HG03571 (cell line): ENCODE results near the gene THOP1.

Experiments
- ATAC-seq: cut with Tn5 transposase; IDR thresholded peaks from one replicate; pipeline ENCODE4 v1.9.1; 2021; ENCODE audit not compliant: unreplicated experiment

Gene THOP1

DNA sequence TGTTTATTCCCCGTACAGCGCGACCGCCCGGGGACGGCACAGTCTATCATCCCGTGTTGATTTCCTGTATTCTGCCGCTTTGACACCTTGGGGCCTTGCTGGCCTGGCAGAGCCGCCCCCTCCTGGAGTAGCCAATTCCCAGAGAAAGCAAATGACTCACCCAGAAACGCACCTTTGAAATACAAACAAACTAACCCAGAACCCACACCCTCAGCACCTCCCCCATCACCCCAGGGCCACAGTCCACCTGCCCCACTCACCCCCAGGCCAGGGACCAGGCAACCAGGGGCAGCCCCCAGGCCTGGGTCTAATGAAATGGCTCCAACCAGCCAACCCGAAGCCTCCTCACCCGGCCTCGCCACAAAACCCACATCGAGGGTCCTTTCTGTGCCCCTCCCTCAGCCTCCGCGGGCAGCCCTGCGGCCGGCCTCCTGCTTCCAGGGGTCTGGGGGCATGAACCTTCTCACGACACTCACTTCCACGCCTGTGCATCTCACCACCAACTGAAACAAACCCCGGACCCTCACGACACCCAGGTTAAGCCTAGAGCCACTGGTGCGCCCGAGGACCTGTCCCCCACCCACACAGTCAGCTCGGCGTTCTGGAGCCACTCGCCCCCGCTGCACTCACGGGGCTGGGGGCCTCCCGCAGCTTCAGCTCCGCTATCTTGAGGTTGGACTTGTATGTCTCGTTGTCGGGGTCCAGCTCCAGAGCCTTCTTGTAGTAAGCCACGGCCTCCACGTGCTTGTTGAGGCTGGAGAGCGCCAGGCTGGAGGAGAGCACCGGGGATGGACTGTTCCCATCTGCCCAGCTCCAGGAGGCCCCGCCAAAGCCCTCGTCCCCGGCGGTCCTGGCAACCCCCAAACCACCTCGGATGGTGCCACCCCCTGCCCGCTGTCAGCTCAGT, 23.2 kb upstream of the THOP1 start:
- no peak for ATAC-seq

DNA sequence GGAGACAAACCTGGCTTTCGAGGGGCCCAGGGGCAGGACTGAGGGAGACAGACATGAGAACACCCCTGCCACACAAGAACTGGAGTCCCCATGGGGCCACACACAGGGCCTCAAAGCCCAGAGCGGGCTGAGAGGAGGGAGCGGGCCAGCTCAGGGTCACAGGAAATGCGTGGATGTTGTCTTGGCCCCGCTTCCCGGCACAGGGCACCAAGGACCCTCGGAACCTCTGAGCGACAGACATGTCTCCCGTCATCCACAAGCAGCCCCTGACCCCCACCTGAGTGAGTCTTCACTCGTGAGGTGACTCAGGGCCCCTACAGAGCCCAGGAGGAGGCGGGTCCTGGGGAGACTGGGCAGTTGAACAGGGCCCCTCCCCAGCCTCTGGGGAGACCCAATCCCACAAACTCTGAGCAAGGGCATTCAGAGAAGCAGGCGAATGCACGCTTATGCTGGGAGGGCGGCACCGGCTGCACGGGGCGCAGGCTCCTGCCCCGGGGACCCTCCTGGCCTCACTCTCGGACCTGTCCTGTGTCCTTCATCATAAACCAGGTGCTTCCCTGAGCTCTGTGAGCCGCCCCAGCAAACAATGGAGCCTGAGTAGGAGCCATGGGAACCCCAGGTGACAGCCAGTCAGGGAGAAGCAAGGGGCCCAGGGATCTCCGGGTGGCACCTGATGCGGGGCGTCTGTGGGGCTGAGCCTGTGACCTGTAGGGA, 22.4 kb upstream of the THOP1 start:
- ATAC-seq, result no peak

DNA sequence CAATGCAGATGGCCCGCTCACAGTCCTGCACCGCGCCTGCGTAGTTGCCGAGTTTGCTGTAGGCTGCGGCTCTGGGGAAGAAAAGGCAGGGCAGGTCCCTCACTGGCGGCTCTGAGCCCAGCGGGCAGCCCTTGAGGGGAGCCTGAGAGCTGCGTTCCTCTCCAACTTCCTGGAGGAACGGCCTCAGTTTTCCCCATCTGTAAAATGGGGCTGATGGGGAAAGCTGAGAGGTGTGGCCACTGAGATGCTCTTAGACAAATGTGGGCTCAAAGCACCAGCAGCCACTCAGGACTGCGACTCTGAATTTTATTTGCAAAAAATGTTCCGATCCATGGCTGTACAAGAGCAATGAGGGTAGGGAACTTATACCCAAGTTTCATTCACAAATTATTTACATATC, 21.6 kb upstream of the THOP1 start:
- ATAC-seq, result no peak

DNA sequence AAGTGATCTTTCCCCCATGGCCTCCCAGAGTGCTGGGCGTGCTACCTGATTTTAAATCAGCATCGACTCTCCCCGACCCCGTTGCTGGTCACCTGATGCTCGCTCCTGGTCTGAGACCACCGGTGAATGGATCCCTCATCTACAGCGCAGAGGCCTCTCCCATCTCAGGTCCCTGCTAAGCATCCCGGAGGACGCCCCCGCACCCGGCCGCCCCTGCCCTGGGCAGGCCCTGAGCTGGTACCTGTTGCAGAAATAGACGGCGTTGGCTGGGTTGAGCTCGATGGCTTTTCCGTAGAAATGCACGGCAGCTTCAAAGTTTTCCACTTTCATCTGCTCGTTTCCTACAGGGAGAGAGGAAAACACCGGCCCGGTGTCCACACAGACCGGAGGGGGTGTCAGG, 20.4 kb upstream of the THOP1 start:
- ATAC-seq, result no peak

DNA sequence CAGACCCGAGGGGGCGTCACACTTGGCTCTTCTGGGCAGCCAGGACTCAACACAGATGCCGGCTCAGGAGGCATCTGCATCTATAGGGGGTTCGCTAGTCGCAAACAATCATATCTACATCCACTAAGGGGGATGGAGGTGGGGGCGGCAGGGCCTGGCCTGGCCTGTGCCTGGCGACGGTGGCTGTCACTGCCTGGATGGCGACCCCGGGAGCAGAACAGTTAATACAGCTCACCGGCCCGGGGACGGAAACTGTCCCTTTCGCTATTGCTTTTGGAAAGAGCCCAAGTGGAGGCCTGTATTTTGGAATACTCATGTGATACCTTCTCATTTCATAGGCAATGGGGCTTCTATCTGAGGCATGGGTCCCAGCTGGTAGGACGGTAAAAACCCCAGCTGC, 19.9 kb upstream of the THOP1 start:
- no peak for ATAC-seq

DNA sequence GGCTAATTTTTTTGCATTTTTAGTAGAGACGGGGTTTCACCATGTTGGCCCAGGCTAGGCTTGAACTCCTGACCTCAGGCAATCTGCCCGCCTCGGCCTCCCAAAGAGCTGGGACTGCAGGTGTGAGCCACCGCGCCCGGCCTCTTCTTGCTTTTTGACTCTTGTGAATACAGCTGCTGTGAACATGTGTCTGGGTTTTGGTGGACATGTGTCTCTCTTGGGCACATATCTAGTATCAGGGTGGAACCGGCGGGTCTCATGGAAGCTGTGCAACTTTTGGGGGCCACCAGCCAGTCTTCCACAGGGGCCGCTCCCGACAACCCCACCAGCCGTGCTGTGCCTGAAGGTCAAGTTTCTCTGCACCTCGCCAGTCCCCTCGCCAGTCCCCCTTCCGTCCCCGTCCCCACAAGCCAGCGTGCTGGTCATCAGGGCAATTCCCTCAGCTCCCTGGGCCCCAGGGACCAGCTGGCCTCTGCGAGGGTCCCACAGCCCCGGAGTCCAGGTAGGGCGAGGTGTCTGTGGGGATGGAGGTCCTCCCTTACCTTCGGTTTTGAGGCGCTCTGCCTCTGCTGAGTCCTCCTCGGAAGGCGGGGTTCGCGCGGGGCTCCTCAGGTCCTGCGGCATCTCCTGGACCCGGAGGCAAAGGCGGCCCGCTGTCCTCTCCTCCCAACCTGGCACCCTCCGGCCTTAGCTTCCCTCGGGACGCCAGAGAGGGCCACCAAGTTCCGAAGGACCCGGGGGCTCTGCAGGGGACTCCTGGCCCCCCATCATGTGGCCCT, 18.5 kb upstream of the THOP1 start:
- ATAC-seq, result no peak

DNA sequence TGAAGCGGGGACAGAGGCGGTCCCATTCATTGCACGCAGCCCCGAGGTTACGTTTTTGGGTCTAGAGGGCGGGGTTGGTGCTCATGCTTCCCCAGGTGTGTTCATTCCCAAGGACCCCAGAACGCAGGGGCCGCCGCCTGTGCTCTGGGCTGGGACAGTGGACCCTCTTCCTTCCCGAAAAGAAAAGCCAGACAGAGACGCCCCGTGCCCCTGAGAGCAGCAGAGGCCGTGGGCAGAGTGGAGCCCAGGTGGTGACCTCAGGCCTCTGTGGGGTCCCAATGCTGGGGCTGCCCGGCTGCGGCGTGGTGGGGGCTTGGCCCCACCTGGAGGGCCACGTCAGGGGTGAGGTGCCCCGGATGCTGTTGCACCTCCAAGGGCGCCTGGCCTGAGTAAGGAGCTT, 17.6 kb upstream of the THOP1 start:
- no peak for ATAC-seq

DNA sequence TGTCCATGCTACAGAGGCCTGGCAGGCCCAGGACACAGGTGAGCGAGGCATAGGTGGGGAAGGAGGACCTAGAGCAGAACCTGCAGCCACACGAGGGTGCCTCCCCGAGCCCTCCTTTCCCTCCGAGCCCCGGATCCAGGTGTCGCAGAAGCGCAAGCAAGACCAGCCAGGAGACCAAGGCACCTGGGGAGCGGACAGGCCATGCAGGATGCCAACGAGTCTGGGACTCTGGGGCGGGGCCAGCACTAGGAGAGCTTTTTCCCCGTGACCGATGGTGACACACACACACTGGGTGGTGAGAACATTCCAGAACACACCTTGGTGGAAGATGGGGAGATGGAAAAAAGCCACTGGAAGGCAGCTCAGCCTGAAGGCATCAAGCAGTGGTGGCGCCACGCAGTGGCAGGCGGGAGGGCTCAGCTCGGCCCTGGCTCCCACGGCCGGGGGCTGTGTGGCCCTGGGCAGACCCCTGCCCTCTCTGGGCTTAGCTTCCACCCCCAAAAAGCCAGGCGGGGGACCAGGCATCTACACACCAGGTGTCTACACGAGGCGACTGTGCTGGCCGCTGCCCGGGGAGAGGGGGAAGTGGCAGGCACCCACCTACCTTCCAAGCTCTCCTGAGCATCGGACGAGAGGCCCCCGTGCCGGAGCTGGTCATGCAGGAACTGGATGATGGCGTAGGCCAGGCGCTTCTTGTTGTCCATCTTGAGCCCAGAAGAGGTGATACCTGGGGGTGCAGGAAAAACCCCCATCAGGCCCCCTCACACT, 16.8 kb upstream of the THOP1 start:
- ATAC-seq, result no peak

DNA sequence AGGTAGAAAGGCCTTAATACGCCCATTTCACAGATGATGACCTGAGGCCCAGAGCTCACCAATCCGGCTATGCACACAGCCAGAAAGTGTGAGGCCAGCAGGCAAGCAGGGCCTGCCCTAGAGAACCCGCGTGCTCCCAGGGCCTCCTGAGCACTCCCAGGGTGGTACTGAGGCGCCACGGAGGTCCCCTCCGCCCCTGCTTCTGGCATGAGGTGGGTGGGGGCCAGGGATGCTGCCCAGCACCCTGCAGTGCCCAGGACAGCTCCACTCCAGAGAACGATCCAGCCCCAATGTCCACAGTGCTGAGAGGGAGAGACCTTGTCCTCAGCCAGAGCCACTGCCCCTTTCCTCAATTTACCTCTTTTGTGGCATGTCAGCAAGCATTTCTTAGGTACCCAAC, 16.1 kb upstream of the THOP1 start:
- no peak for ATAC-seq

DNA sequence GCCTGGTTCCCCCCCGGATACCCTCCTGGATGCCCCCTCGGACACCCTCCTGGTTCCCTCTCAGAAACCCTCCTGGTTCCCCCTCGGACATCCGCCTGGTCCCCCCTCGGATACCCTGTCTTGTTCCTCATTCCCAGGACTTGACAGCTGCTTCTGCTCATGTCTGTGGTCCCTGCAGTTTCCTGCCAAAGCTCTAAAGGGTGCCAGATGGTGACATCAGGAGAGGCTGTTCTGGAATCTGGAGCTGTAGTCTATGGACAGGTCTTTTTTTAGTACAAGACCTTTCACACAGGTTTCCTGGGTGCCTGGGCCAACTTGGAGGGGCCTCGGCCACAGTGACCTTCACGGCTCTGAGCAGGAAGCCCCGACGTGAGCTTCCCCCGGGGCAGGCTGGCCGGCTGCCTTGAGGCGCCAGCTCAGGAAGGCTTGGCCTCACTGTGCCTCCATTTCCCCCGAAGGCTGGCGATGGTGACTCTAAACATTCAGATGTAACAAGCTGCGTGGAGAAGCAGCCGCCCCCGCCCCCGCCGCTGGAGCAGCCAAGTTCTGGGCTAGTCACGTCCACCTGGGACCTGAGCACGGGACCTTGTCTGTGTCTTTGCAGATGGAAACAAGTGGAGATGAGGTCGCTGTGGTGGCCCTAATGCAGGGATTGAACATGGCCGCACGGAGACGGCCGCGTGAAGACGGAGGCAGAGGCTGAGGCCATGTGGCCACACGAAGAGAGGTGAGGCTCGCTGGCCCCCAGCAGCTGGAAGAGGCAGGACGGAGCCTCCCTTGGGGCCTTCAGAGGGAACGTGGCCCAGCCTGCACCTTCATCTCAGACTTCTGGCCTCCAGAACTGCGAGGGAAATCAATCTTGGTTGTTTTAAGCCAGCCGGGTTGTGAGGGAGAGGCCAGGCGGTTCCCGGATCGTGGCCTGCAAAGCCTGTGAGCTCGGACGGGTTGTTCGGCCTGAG, 15.0 kb upstream of the THOP1 start:
- no peak for ATAC-seq

DNA sequence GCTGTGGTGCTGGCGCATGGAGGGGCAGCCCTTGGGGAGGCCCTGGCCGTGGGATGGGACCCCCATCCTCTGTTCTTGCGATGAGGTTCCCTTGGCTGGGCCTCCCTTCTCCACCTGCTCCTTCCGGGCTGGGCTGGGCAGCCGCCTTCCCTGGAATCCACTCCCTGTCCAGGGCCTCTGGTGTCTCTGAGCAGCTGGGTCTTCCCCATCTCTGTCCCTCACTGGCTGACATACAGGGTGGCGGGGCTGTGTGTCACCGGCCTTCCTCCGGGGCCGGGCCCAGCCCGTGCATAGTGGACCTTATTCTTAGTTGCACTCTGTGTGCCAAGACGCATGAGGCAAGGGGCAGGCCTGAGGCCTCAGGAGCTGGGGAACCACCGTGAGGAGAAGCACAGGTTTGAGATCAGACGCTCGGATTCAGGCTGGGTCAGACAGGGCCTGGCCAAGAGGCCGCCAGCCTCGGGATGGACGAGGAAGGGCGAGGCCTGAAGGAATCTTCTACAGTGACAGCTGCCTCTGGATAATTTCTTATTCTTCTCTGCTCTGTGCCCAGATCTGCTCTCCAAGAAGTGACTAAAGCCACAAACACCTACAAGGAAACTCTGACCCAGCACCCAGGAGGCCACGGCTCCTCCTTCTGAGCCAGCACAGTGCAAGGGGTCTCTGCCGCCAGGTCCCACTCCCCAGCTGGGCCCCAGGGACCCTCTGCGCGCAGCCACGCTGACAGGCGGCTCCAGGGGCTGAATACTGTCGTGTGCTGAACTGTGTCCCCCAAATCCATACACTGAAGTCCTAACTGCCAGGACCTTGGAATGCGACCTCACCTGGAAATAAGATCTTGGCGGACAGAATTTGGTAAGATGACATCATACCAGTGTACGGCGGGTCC, 13.3 kb upstream of the THOP1 start:
- ATAC-seq, result no peak

DNA sequence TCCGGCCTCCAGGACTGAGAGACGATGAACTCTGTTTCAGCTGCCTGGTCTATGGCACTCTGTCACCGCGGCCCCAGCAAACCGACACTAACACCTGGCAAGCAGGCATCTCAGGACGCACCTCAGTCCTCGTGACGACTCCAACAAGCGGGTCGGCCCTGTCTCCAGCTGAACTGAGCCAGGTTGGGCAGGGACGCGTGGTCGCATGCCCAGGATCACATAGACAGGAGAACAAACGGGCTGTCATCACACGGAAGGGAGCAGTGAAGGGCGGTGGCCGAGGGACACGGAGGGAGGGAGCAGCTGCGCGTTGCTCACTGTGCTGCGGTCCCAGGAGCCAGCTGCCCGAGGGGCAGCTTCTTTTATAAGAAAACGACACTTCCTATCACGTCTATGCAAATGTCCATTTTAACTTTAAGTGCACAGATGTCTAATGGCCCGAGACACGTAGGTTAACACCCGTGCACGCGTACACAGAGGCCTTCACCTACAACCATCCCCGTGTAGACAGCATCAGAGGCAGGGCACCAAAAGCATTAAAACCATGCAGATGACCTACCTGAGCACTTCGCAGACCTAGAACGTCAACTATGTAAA, 11.1 kb upstream of the THOP1 start:
- no peak for ATAC-seq

DNA sequence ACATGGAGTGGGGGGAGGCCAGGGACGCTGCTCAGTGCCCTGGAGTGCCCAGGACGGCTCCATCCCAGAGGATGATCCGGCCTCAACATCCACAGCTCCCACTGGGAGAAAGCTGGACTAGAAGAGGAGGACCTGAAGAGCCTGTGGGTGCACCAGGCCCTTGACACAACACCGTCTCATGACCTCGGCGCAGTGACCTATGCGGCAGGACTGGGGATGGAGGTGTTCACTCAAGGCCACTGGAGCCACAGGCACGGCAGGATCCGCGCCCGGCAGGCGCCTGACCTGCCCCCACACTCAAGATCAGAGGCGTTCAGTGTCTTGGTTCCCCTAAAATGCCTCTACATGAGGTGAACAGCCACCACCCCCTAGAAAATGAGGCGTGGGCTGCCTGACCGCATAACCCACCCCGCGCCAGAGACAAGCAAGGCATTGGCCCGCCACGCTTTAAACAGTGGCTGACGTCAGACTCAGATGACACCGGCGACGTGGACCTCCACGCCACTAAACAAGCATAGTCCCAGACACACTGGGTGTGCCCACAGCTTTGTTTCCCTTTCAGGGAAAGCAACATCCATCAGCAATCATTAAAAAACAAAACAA, 10.2 kb upstream of the THOP1 start:
- ATAC-seq, result no peak

DNA sequence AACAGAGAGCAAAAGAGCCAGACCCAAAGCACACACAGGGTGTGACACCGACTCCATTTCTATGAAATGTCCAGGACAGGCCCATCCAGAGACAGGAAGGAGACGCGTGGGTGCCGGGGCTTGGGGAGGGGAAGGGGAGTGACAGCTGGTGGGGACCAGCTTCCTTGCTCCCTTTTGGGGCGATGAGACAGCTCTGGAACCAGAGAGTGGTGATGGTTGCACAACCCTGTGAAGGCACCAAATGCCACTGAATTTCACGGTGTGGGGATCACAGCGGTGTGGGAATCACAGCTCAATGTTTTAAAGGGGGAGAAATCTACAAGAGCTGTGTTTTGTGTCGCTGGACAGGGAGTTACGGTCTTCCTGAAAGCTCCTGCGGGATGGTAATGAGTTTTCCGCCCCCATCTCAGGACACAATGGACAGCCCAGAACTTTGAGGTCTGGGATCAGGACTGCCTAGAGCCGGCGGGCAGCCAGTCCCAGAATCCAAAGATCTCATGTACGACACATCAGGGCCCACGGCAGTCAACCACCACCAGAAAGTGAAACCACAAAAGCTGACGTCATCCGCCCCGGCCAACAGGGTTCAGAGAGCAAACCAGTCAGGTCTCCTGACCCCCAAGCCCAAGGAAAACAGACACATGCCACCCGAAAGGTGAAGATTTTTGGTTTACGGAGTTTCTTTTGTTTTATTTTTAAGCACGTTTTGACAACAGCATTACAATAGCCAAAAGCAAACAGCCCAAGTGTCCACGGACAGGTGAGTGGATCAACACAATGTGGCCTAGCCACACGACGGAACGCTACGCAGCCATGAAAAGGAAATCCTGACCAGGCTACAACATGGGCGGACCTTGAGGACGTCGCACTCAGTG, 9.5 kb upstream of the THOP1 start:
- no peak for ATAC-seq

DNA sequence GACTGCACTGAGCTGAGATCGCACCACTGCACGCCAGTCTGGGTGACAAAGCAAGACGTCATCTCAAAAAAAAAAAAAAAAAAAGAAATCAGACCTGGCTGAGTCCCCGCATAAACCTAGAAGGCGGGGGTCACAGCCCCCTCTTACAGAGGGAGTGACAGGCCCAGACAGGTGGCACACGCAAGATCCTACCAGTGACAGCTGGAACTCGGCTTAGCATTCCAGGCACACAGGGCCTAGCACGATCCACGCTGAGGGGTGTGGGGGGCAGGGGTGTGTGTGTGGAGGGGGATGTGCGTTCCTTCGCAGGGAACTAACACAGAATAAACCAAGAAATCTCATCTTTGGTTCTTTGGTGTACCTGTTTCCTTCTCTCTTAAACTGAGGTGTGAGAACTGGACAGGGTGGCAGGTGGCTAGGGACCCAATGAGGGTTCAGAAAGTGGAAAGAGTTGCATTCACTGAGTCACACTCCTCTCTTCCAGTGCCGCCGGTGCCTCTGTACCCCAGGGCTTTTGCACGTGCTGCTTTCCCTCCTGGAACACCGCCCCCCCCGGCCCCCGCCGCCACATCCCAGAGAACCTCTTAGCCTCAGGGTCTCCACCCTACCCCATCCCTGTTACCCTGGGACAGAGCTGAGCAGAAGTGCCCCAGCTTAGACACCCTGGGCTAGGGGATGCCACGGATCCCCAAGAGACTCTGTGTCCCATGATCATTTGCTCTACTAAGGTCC, 7.2 kb upstream of the THOP1 start:
- ATAC-seq, result no peak

DNA sequence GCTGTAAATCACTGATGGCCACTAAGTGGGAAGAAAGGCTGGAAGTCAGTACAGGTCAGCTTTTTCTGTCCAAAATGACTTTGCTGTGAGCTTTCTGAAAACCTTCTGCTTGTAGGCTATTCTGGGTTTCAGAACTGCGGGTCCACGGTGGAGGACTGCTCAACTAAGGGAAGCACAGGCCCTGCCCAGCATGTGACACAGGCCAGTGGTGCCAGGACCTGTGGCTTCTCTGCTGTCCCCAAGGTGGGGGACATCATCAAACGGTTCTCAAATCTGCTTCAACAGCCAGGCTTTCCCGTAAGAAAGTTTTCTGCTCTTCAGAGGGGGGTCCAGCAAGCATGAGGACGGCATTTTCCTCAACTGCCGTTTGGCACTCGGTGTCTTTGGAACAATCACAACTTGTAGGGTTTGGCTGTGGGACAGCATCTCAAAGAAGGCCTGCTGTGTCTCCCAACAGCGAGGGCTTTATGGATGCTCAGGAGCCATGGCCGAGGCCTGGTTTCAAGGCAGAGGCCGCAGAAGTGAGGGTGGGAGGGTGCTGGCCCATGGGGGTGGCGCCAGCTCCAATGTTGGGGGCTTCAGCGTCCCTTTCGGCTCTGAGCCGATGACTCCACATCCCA, 6.1 kb upstream of the THOP1 start:
- ATAC-seq, result no peak
